Panc1 (cell line): ENCODE results near the gene DHRS12. TPM values are rescaled to one million over a fixed set of nuclear protein-coding genes. Genes with fewer than 3 reads are reported as not detected.

Experiments
- ATAC-seq: fragments of 200-7000 bp; cut with Tn5 transposase; 2 replicates; pipeline ENCODE4 v1.9.1; 2020; ENCODE audit warnings: mild to moderate bottlenecking, moderate library complexity
- BruUV-seq: library from RNA; stranded (reverse); fragments of 400-500 nt; replicated peaks from 2 replicates; lab custom pipeline; 2021; lab: Mats Ljungman, UMichigan
- CTCF ChIA-PET: fragments of 300-600 bp; sonication (Branson Sonifier 250); formaldehyde crosslinking; loops from one replicate; lab custom pipeline; 2022; ENCODE audit warnings: antibody characterized with exemption; lab: Charles Lee
- POLR2A ChIA-PET: fragments of 300-600 bp; sonication (Branson Sonifier 250); formaldehyde crosslinking; loops from one replicate; lab custom pipeline; 2022; ENCODE audit warnings: antibody characterized with exemption; lab: Charles Lee
- DNase-seq: peaks from one replicate; pipeline ENCODE4 v3.0.0-alpha.2; 2010; ENCODE audit warnings: low read depth, low spot score
- H3K27ac ChIP-seq: 2 replicates; pipeline ENCODE4 v1.5.1; 2011; ENCODE audit warnings: mild to moderate bottlenecking, low read length, inconsistent platforms
- H3K27me3 ChIP-seq: fragments of 200-500 bp; sonication (Bioruptor generic); 2 replicates; pipeline ENCODE4 v1.6.0; 2014; ENCODE audit warnings: low read length, inconsistent platforms; ENCODE audit not compliant: control insufficient read depth, insufficient read depth
- H3K36me3 ChIP-seq: fragments of 200-500 bp; sonication (Bioruptor generic); 2 replicates; pipeline ENCODE4 v1.5.1; 2014; ENCODE audit warnings: inconsistent platforms, mild to moderate bottlenecking, low read length, moderate library complexity; ENCODE audit not compliant: control insufficient read depth, insufficient read depth
- H3K4me1 ChIP-seq: 2 replicates; pipeline ENCODE4 v1.5.1; 2011; ENCODE audit warnings: inconsistent platforms, mild to moderate bottlenecking, low read length, moderate library complexity; ENCODE audit not compliant: control insufficient read depth, insufficient read depth
- H3K4me3 ChIP-seq, 2 experiments: 2 replicates each; pipeline ENCODE4 v1.5.1; 2011 to 2012; ENCODE audit warnings: low read depth in 2 of 2, low read length in 2 of 2, mild to moderate bottlenecking in 2 of 2, inconsistent platforms in 1 of 2, moderate library complexity in 1 of 2
- H3K9me3 ChIP-seq: fragments of 200-500 bp; sonication (Bioruptor generic); 2 replicates; pipeline ENCODE4 v1.5.1; 2014; ENCODE audit warnings: low read depth, mild to moderate bottlenecking, inconsistent platforms, low read length, moderate library complexity; ENCODE audit not compliant: control insufficient read depth, insufficient read depth
- CTCF ChIP-seq: fragments of 450-650 bp; IDR thresholded peaks from 2 replicates; pipeline ENCODE4 v1.5.1; 2017; ENCODE audit warnings: mild to moderate bottlenecking
- POLR2AphosphoS5 ChIP-seq: IDR thresholded peaks from 2 replicates; pipeline ENCODE4 v1.6.1; 2012; ENCODE audit warnings: mild to moderate bottlenecking, low read depth, low read length, moderate library complexity
- REST ChIP-seq, 2 experiments: IDR thresholded peaks; 2 replicates each; pipeline ENCODE4 v1.6.1; 2011 to 2012; ENCODE audit warnings: low read depth in 2 of 2, control low read depth in 1 of 2, low read length in 1 of 2, mild to moderate bottlenecking in 1 of 2, moderate library complexity in 1 of 2; ENCODE audit not compliant: insufficient read depth in 1 of 2
- SIN3A ChIP-seq: IDR thresholded peaks from 2 replicates; pipeline ENCODE4 v1.6.1; 2012; ENCODE audit warnings: low read depth, mild to moderate bottlenecking, low read length, moderate library complexity, borderline replicate concordance; ENCODE audit not compliant: insufficient read depth
- TCF7L2 ChIP-seq: IDR thresholded peaks from 2 replicates; pipeline ENCODE4 v1.6.1; 2011; ENCODE audit warnings: mild to moderate bottlenecking, low read depth, low read length, inconsistent platforms
- in situ Hi-C: cut with HindIII; loops from 2 replicates; pipeline ENCODE4 v1.10.0; 2016; ENCODE audit warnings: low sequenced_read_pairs, low pct_unique_long_range_greater_than_20kb
- intact Hi-C: fragments of 100-400 bp; cut with micrococcal nuclease; formaldehyde crosslinking; loops from one replicate; pipeline ENCODE4 v1.10.0; 2022; ENCODE audit not compliant: unreplicated experiment
- total RNA-seq: library from RNA; stranded (reverse); gene quantifications from one replicate; pipeline ENCODE4 v1.2.1, GENCODE V29; 2021; ENCODE audit not compliant: unreplicated experiment

DHRS12 gene
- total RNA-seq, 1 experiment from 2014 or later, result 10.7 TPM

GRCh38 chr13:51746802-51747201, 57.2 kb downstream of the DHRS12 start:
- H3K27ac ChIP-seq, result no peak overlapping the region
- POLR2A ChIA-PET, result no interaction called here
- peaks cover 14% of the 10 kb centered on the region; the same call in 1 of the 2 replicates for H3K9me3 ChIP-seq
- CTCF ChIA-PET, result no interaction called here
- no peak for DNase-seq
- no TSS peak for BruUV-seq
- in situ Hi-C loops, result no loop called here
- H3K4me1 ChIP-seq, result no peaks in the 10 kb centered on the region
- H3K4me3 ChIP-seq, result no peak overlapping the region
- 0 out of 2 replicates have a peak, but pooled peaks cover 2% of the 10 kb centered on the region for H3K36me3 ChIP-seq
- TF ChIP-seq TCF7L2 (no peak), REST (IDR thresholded peaks at IDR 0.05; ENCODE audit: insufficient read depth in 1 of 2, low read depth in 2 of 2, low read length in 1 of 2) (no peak), POLR2AphosphoS5 (no peak), SIN3A (no peak), CTCF (no peak)
- no peak for ATAC-seq
- intact Hi-C loops, result no loop called here
- no peaks in the 10 kb centered on the region for H3K27me3 ChIP-seq

GRCh38 chr13:51745243-51745642, 58.7 kb downstream of the DHRS12 start:
- H3K36me3 ChIP-seq, result no peaks in the 10 kb centered on the region
- ATAC-seq (no peak), DNase-seq (no peak)
- no TSS peak for BruUV-seq
- H3K4me3 ChIP-seq, result no peak overlapping the region
- H3K27me3 ChIP-seq, result no peaks in the 10 kb centered on the region
- in situ Hi-C loops, result no loop called here
- CTCF ChIA-PET, result no interaction called here
- no peak overlapping the region for H3K27ac ChIP-seq
- intact Hi-C loops, result no loop called here
- H3K4me1 ChIP-seq, result no peaks in the 10 kb centered on the region
- TF ChIP-seq POLR2AphosphoS5 (no peak), SIN3A (no peak)
- POLR2A ChIA-PET, result no interaction called here
- peaks cover 14% of the 10 kb centered on the region; the same call in 1 of the 2 replicates for H3K9me3 ChIP-seq

GRCh38 chr13:51742611-51743010, 61.4 kb downstream of the DHRS12 start:
- TF ChIP-seq POLR2AphosphoS5, result no peak
- TF ChIP-seq CTCF, result no peak
- no peak for TF ChIP-seq TCF7L2
- no peak for TF ChIP-seq SIN3A
- TF ChIP-seq REST (IDR thresholded peaks at IDR 0.05; ENCODE audit: insufficient read depth in 1 of 2, low read depth in 2 of 2, low read length in 1 of 2), result no peak
- BruUV-seq, result no TSS peak
- intact Hi-C loops (no loop called here), in situ Hi-C loops (no loop called here)
- no peaks in the 10 kb centered on the region for H3K36me3 ChIP-seq
- CTCF ChIA-PET, result no interaction called here
- ATAC-seq (no peak), DNase-seq (no peak)
- no peak overlapping the region for H3K4me3 ChIP-seq
- POLR2A ChIA-PET, result no interaction called here
- H3K27me3 ChIP-seq, result no peaks in the 10 kb centered on the region
- H3K9me3 ChIP-seq, result peaks cover 4% of the 10 kb centered on the region; the same call in 1 of the 2 replicates
- no peak overlapping the region for H3K27ac ChIP-seq
- H3K4me1 ChIP-seq, result no peaks in the 10 kb centered on the region
